Measurements from ENCODE around the gene DIDO1.

DNA sequence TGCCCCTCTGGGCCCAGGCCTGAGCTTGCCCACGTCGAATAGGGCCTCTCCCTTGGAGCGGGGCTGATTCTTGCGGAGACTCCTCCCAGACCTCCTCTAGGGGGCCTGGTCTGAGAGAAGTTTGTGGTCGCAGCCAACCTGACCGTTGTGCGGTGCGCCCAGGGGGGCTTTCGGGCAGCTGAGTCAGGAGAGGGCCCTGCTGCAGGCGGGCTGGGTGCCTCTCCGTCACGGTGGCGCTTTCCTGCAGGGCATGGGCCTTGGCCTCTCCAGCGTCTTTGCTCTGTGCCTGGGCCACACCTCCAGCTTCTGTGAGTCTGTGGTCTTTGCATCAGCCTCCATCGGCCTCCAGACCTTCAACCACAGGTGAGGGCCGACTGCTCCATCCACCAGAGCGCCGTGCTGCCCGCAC, 39.1 kb upstream of the DIDO1 start:
- TF ChIP-seq, protein P1, sequence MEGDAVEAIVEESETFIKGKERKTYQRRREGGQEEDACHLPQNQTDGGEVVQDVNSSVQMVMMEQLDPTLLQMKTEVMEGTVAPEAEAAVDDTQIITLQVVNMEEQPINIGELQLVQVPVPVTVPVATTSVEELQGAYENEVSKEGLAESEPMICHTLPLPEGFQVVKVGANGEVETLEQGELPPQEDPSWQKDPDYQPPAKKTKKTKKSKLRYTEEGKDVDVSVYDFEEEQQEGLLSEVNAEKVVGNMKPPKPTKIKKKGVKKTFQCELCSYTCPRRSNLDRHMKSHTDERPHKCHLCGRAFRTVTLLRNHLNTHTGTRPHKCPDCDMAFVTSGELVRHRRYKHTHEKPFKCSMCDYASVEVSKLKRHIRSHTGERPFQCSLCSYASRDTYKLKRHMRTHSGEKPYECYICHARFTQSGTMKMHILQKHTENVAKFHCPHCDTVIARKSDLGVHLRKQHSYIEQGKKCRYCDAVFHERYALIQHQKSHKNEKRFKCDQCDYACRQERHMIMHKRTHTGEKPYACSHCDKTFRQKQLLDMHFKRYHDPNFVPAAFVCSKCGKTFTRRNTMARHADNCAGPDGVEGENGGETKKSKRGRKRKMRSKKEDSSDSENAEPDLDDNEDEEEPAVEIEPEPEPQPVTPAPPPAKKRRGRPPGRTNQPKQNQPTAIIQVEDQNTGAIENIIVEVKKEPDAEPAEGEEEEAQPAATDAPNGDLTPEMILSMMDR (IDR thresholded peaks at IDR 0.05 in 2 of 3, conservative IDR thresholded peaks at IDR 0.05 in 1 of 3; ENCODE audit: insufficient read depth in 2 of 3, low read depth in 1 of 3, low read length in 3 of 3) = 0 out of 6 replicates have a peak, but pooled peaks of 1 of the 3 experiments have one; percentile 14
- TF ChIP-seq SNAPC5 (CRISPR knock-in tag; IDR thresholded peaks at IDR 0.05) = no peak
- TF ChIP-seq UBTF (IDR thresholded peaks at IDR 0.05; ENCODE audit: borderline replicate concordance in 1 of 2, low read depth in 2 of 2, low read length in 2 of 2) = no peak
- no peak for TF ChIP-seq ZNF140 (CRISPR knock-in tag; IDR thresholded peaks at IDR 0.05)
- TF ChIP-seq, protein P2, sequence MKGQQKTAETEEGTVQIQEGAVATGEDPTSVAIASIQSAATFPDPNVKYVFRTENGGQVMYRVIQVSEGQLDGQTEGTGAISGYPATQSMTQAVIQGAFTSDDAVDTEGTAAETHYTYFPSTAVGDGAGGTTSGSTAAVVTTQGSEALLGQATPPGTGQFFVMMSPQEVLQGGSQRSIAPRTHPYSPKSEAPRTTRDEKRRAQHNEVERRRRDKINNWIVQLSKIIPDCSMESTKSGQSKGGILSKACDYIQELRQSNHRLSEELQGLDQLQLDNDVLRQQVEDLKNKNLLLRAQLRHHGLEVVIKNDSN (CRISPR knock-in tag; IDR thresholded peaks at IDR 0.05) = no peak
- TF ChIP-seq, protein P3, sequence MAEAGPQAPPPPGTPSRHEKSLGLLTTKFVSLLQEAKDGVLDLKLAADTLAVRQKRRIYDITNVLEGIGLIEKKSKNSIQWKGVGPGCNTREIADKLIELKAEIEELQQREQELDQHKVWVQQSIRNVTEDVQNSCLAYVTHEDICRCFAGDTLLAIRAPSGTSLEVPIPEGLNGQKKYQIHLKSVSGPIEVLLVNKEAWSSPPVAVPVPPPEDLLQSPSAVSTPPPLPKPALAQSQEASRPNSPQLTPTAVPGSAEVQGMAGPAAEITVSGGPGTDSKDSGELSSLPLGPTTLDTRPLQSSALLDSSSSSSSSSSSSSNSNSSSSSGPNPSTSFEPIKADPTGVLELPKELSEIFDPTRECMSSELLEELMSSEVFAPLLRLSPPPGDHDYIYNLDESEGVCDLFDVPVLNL (CRISPR knock-in tag; IDR thresholded peaks at IDR 0.05; ENCODE audit: low read depth) = no peak
- TF ChIP-seq MAFG (tag; conservative IDR thresholded peaks at IDR 0.05) = no peak
- no peak for TF ChIP-seq CREB1 (IDR thresholded peaks at IDR 0.05)
- TF ChIP-seq CREB1 (CRISPR knock-in tag; IDR thresholded peaks at IDR 0.05) = no peak

Measured in K562 (cell line).